Esophagus muscularis mucosa (tissue), 4 donors: ENCODE results near the gene MRNIP.

Source experiments
- EP300 ChIP-seq: sonication (generic); formaldehyde crosslinking; IDR thresholded peaks from one replicate; pipeline ENCODE4 v1.6.1; 2017; ENCODE audit warnings: antibody characterized with exemption
- POLR2A ChIP-seq: fragments of 450-650 bp; IDR thresholded peaks from one replicate; pipeline ENCODE4 v1.6.1; 2017; ENCODE audit warnings: antibody characterized with exemption, moderate library complexity, mild to moderate bottlenecking, low read depth
- POLR2AphosphoS5 ChIP-seq, 2 donors: sonication (generic); formaldehyde crosslinking; IDR thresholded peaks; one replicate each; pipeline ENCODE4 v1.6.1; 2017; ENCODE audit warnings: antibody characterized with exemption in 2 of 2
- TF ChIP-seq, protein P1 (sequence below), 3 experiments: fragments of 200-600 bp in 2 of 3; fragments of 450-650 bp in 1 of 3; sonication (generic) in 2 of 3; IDR thresholded peaks; one replicate each; pipeline ENCODE4 v1.5.1; 2017 to 2019; ENCODE audit warnings: antibody characterized with exemption in 3 of 3, mild to moderate bottlenecking in 2 of 3, moderate library complexity in 1 of 3

DNA sequence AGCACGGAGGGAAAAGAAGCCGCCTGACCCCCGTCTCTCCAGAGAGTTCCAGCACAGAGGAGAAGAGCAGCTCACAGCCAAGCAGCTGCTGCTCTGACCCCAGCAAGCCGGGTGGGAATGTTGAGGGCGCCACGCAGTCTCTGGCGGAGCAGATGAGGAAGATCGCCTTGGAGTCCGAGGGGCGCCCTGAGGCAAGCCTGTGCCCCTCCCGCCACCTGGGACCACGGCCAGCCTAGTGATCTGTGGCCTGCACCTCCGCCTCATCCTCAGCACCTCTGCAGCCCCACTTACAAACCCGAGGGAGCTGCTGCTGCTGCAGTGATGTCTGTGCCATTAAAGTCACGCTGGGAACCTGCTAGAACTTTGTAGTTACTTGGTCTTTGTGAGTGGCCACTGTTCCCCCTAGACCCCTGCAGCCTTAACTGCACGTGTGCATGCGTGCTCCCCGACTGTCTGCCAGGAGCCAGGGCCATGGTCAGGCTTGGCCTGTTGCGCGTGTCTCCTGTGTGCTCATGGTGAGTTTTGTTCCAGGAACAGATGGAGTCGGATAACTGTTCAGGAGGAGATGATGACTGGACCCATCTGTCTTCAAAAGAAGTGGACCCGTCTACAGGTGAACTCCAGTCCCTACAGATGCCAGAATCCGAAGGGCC, 25.4 kb downstream of the MRNIP start:
- TF ChIP-seq POLR2A (no peak), POLR2AphosphoS5 (IDR thresholded peaks at IDR 0.05) (no peak), EP300 (no peak)
- TF ChIP-seq, protein P1, sequence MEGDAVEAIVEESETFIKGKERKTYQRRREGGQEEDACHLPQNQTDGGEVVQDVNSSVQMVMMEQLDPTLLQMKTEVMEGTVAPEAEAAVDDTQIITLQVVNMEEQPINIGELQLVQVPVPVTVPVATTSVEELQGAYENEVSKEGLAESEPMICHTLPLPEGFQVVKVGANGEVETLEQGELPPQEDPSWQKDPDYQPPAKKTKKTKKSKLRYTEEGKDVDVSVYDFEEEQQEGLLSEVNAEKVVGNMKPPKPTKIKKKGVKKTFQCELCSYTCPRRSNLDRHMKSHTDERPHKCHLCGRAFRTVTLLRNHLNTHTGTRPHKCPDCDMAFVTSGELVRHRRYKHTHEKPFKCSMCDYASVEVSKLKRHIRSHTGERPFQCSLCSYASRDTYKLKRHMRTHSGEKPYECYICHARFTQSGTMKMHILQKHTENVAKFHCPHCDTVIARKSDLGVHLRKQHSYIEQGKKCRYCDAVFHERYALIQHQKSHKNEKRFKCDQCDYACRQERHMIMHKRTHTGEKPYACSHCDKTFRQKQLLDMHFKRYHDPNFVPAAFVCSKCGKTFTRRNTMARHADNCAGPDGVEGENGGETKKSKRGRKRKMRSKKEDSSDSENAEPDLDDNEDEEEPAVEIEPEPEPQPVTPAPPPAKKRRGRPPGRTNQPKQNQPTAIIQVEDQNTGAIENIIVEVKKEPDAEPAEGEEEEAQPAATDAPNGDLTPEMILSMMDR (IDR thresholded peaks at IDR 0.05) = no peak
